Neural cell (in vitro differentiated cells): ENCODE measurements around the gene MIB1. TPM values are rescaled to one million over a fixed set of nuclear protein-coding genes. Genes with fewer than 3 reads are reported as not detected.

Source experiments
- H2AFZ ChIP-seq: fragments of 200-600, 300-800 bp; sonication (generic), shearing (Covaris generic); 2 replicates; pipeline ENCODE4 v1.6.0; 2014; ENCODE audit warnings: low read depth, mild to moderate bottlenecking, antibody characterized with exemption, low read length, moderate library complexity
- H3F3A ChIP-seq: fragments of 200-600 bp; shearing (Covaris generic); 2 replicates; pipeline ENCODE4 v1.6.1; 2016; ENCODE audit warnings: mild to moderate bottlenecking, moderate library complexity, mixed read lengths, antibody characterized with exemption, low read length; ENCODE audit not compliant: insufficient read depth, poor library complexity, severe bottlenecking
- H3K27ac ChIP-seq: fragments of 200-600, 300-800 bp; sonication (generic), shearing (Covaris generic); 2 replicates; pipeline ENCODE4 v1.5.1; 2014; ENCODE audit warnings: mild to moderate bottlenecking, low read length, moderate library complexity
- H3K27me3 ChIP-seq: fragments of 300-800, 200-600 bp; sonication (generic), shearing (Covaris generic); 2 replicates; pipeline ENCODE4 v1.6.0; 2014; ENCODE audit warnings: mild to moderate bottlenecking, low read depth, low read length, moderate library complexity; ENCODE audit not compliant: insufficient read depth
- H3K36me3 ChIP-seq: fragments of 300-800, 200-600 bp; sonication (generic), shearing (Covaris generic); 2 replicates; pipeline ENCODE4 v1.5.1; 2014; ENCODE audit warnings: mild to moderate bottlenecking, antibody characterized with exemption, low read length, moderate library complexity; ENCODE audit not compliant: insufficient read depth
- H3K4me2 ChIP-seq: fragments of 300-800, 200-600 bp; sonication (generic), shearing (Covaris generic); 2 replicates; pipeline ENCODE4 v1.6.0; 2014; ENCODE audit warnings: mild to moderate bottlenecking, low read length
- H3K4me3 ChIP-seq: fragments of 300-800, 200-600 bp; sonication (generic), shearing (Covaris generic); 2 replicates; pipeline ENCODE4 v1.5.1; 2014; ENCODE audit warnings: mild to moderate bottlenecking, low read length, moderate library complexity
- H3K79me2 ChIP-seq: fragments of 200-600 bp; shearing (Covaris generic); replicated peaks from 2 replicates; pipeline ENCODE4 v1.6.0; 2014; ENCODE audit warnings: mild to moderate bottlenecking, low read length, moderate library complexity; ENCODE audit not compliant: insufficient read depth
- H3K9ac ChIP-seq: fragments of 300-800, 200-600 bp; sonication (generic), shearing (Covaris generic); 2 replicates; pipeline ENCODE4 v1.6.1; 2016; ENCODE audit warnings: mild to moderate bottlenecking, low read length, mixed read lengths
- H3K9me2 ChIP-seq: fragments of 200-600 bp; shearing (Covaris generic); 2 replicates; pipeline ENCODE4 v1.6.1; 2016; ENCODE audit warnings: mild to moderate bottlenecking, low read length, mixed read lengths; ENCODE audit not compliant: insufficient read depth
- H3K9me3 ChIP-seq: fragments of 200-600, 300-800 bp; sonication (generic), shearing (Covaris generic); 2 replicates; pipeline ENCODE4 v1.6.1; 2016; ENCODE audit warnings: mild to moderate bottlenecking, mixed run types, low read length, moderate library complexity, mixed read lengths
- H4K20me1 ChIP-seq: fragments of 200-600 bp; shearing (Covaris generic); 2 replicates; pipeline ENCODE4 v1.6.1; 2016; ENCODE audit warnings: mild to moderate bottlenecking, mixed run types; ENCODE audit not compliant: insufficient read depth
- CTCF ChIP-seq: fragments of 450-650 bp; IDR thresholded peaks from 2 replicates; pipeline ENCODE4 v1.5.1; 2014; ENCODE audit warnings: antibody characterized with exemption, mild to moderate bottlenecking, moderate library complexity; ENCODE audit not compliant: poor library complexity, severe bottlenecking
- EP300 ChIP-seq: fragments of 450-650 bp; conservative IDR thresholded peaks from 2 replicates; pipeline ENCODE4 v1.6.1; 2014; ENCODE audit warnings: antibody characterized with exemption, mild to moderate bottlenecking, moderate library complexity; ENCODE audit not compliant: poor library complexity, severe bottlenecking
- EZH2 ChIP-seq: fragments of 200-600, 300-800 bp; shearing (Covaris generic), sonication (generic); IDR thresholded peaks from 2 replicates; pipeline ENCODE4 v1.6.1; 2014; ENCODE audit warnings: antibody characterized with exemption, low read length, borderline replicate concordance, mild to moderate bottlenecking; ENCODE audit not compliant: insufficient read depth, poor library complexity, severe bottlenecking
- MXI1 ChIP-seq: fragments of 450-650 bp; conservative IDR thresholded peaks from 2 replicates; pipeline ENCODE4 v1.6.1; 2014; ENCODE audit warnings: antibody characterized with exemption, mild to moderate bottlenecking; ENCODE audit not compliant: poor library complexity, severe bottlenecking
- POLR2AphosphoS5 ChIP-seq: IDR thresholded peaks from 2 replicates; pipeline ENCODE4 v1.6.1; 2012
- RAD21 ChIP-seq: fragments of 450-650 bp; conservative IDR thresholded peaks from 2 replicates; pipeline ENCODE4 v1.6.1; 2014; ENCODE audit warnings: antibody characterized with exemption, mild to moderate bottlenecking, moderate library complexity
- REST ChIP-seq: IDR thresholded peaks from 2 replicates; pipeline ENCODE4 v1.6.1; 2012; ENCODE audit warnings: borderline replicate concordance
- SMC3 ChIP-seq: fragments of 450-650 bp; conservative IDR thresholded peaks from 2 replicates; pipeline ENCODE4 v1.6.1; 2014; ENCODE audit warnings: antibody characterized with exemption, mild to moderate bottlenecking, moderate library complexity; ENCODE audit not compliant: poor library complexity
- TAF1 ChIP-seq: IDR thresholded peaks from 2 replicates; pipeline ENCODE4 v1.6.1; 2012; ENCODE audit warnings: low read depth
- polyA plus RNA-seq: library from polyadenylated mRNA; depleted of rRNA; stranded (reverse); fragments of >200 nt; gene quantifications from 2 replicates; pipeline ENCODE4 v1.2.3, GENCODE V29; 2014

MIB1 gene
- polyA plus RNA-seq, 1 donor from 2014 or later, result 68.3 TPM

GRCh38 chr18:21916594-21916993 lies 176.0 kb downstream of the MIB1 start:
- Histone ChIP-seq H4K20me1 (no peaks in the 10 kb centered on the region), H3K9me2 (no peaks in the 10 kb centered on the region), H3F3A (no peaks in the 10 kb centered on the region), H3K4me2 (no peak overlapping the region), H3K9ac (no peak overlapping the region), H3K4me3 (no peak overlapping the region), H3K27ac (no peak overlapping the region), H3K27me3 (no peaks in the 10 kb centered on the region), H3K9me3 (no peaks in the 10 kb centered on the region), H2AFZ (no peak overlapping the region), H3K79me2 (no peaks in the 10 kb centered on the region), H3K36me3 (no peaks in the 10 kb centered on the region)
- TF ChIP-seq CTCF (no peak), SMC3 (no peak), MXI1 (no peak), EP300 (no peak), REST (no peak), EZH2 (no peak), RAD21 (no peak), POLR2AphosphoS5 (no peak), TAF1 (no peak)

GRCh38 chr18:21918693-21919092 lies 178.1 kb downstream of the MIB1 start:
- Histone ChIP-seq H2AFZ (no peak overlapping the region), H3K79me2 (no peaks in the 10 kb centered on the region), H3K36me3 (no peaks in the 10 kb centered on the region), H3K9ac (no peak overlapping the region), H3K27ac (no peak overlapping the region), H3K9me2 (no peaks in the 10 kb centered on the region), H3F3A (no peaks in the 10 kb centered on the region), H3K4me2 (no peak overlapping the region), H3K4me3 (no peak overlapping the region), H4K20me1 (no peaks in the 10 kb centered on the region), H3K27me3 (no peaks in the 10 kb centered on the region), H3K9me3 (no peaks in the 10 kb centered on the region)
- TF ChIP-seq TAF1 (no peak), RAD21 (no peak), POLR2AphosphoS5 (no peak), CTCF (no peak), REST (no peak), EZH2 (no peak), MXI1 (no peak), SMC3 (no peak), EP300 (no peak)
